A549 (cell line): ENCODE data around the gene ZNG1B. TPM values are rescaled to one million over a fixed set of nuclear protein-coding genes. Genes with fewer than 3 reads are reported as not detected.
A peak's percentile ranks its signal among the peaks of the same experiment; 100 is the strongest.
"Not testable (repeated sequence)": the region's sequence is repeated elsewhere in the genome, so short reads cannot be mapped to it uniquely, and the experiment has no call there.

Source experiments
- ATAC-seq, 2 experiments: fragments of 200-7000 bp in 1 of 2; fragments of >200 bp in 1 of 2; cut with Nextera tagmentation in 1 of 2; cut with Tn5 transposase in 1 of 2; 3 replicates each; pipeline versions ENCODE4 v1.8.0 to v1.9.1; 2018 to 2020; ENCODE audit warnings: mild to moderate bottlenecking in 1 of 2, moderate library complexity in 1 of 2
- CTCF ChIA-PET: fragments of 300-600 bp; sonication (Branson Sonifier 250); formaldehyde crosslinking; extraction: SDS; loops from one replicate; lab custom pipeline; 2021; ENCODE audit warnings: antibody characterized with exemption, inconsistent platforms; lab: Yijun Ruan, JAX
- POLR2A ChIA-PET: fragments of 350-600 bp; formaldehyde crosslinking; extraction: SDS; loops from one replicate; lab custom pipeline; 2021; ENCODE audit warnings: antibody characterized with exemption, inconsistent platforms; lab: Yijun Ruan, JAX
- DNase-seq, 2 experiments: peaks; one replicate each; pipeline versions ENCODE4 v3.0.0 to v3.0.0-alpha.2; 2011 to 2016; ENCODE audit warnings: low read depth in 1 of 2, low spot score in 1 of 2
- FAIRE-seq: peaks from 2 replicates; lab custom pipeline; 2011; peaks lifted over from hg19 to GRCh38; lab: Jason Lieb, UNC
- H3K27ac ChIP-seq, 2 experiments: fragments of >200 bp; sonication (Bioruptor Twin); formaldehyde crosslinking; 3 replicates each; pipeline ENCODE4 v1.5.1; 2016 to 2017
- H3K4me1 ChIP-seq: fragments of >200 bp; sonication (Bioruptor Twin); formaldehyde crosslinking; 3 replicates; pipeline ENCODE4 v1.6.1; 2016
- H3K4me2 ChIP-seq: fragments of >200 bp; sonication (Bioruptor Twin); formaldehyde crosslinking; 3 replicates; pipeline ENCODE4 v1.6.1; 2016
- H3K4me3 ChIP-seq: fragments of >200 bp; sonication (Bioruptor Twin); formaldehyde crosslinking; 3 replicates; pipeline ENCODE4 v1.5.1; 2016
- H3K9me3 ChIP-seq: fragments of >200 bp; sonication (Bioruptor Twin); formaldehyde crosslinking; 3 replicates; pipeline ENCODE4 v1.6.1; 2016
- BHLHE40 ChIP-seq: IDR thresholded peaks from 2 replicates; pipeline ENCODE4 v1.6.1; 2012; ENCODE audit warnings: low read depth, low read length, inconsistent platforms
- CBX2 ChIP-seq: fragments of 200-600 bp; sonication (generic); IDR thresholded peaks from 2 replicates; pipeline ENCODE4 v1.6.1; 2016; ENCODE audit warnings: low read depth, mild to moderate bottlenecking, borderline replicate concordance
- CHD2 ChIP-seq: fragments of 150-350 bp; IDR thresholded peaks from 2 replicates; pipeline ENCODE4 v1.6.1; 2014; ENCODE audit warnings: low read length; ENCODE audit not compliant: partially characterized antibody
- CTCF ChIP-seq: fragments of >200 bp; sonication (Bioruptor Twin); formaldehyde crosslinking; IDR thresholded peaks from 3 replicates; pipeline ENCODE4 v1.5.1; 2016
- FOXS1 ChIP-seq: fragments of 250-450 bp; sonication (Bioruptor Pico); IDR thresholded peaks from 2 replicates; pipeline ENCODE4 v1.5.0; 2020; ENCODE audit warnings: mild to moderate bottlenecking, moderate library complexity
- HDAC2 ChIP-seq: fragments of 200-600 bp; sonication (generic); IDR thresholded peaks from 2 replicates; pipeline ENCODE4 v1.6.1; 2016
- HES2 ChIP-seq: fragments of >200 bp; sonication (Bioruptor Twin); formaldehyde crosslinking; IDR thresholded peaks from 2 replicates; pipeline ENCODE4 v1.6.1; 2016
- HOXA7 ChIP-seq: fragments of 250-450 bp; sonication (Bioruptor Pico); IDR thresholded peaks from 2 replicates; pipeline ENCODE4 v1.5.0; 2020; ENCODE audit warnings: mild to moderate bottlenecking, moderate library complexity
- JUNB ChIP-seq: fragments of >200 bp; sonication (Bioruptor Twin); formaldehyde crosslinking; IDR thresholded peaks from 2 replicates; pipeline ENCODE4 v1.6.1; 2016
- KDM1A ChIP-seq: fragments of 200-600 bp; sonication (generic); IDR thresholded peaks from 2 replicates; pipeline ENCODE4 v1.6.1; 2016; ENCODE audit warnings: low read depth, mild to moderate bottlenecking
- MAFK ChIP-seq: fragments of 450-650 bp; IDR thresholded peaks from 2 replicates; pipeline ENCODE4 v1.6.1; 2014; ENCODE audit not compliant: partially characterized antibody
- NPAS2 ChIP-seq: fragments of 250-450 bp; sonication (Bioruptor Pico); IDR thresholded peaks from 2 replicates; pipeline ENCODE4 v1.8.0; 2022; ENCODE audit warnings: mild to moderate bottlenecking, moderate library complexity, borderline replicate concordance
- PHF8 ChIP-seq: fragments of 200-600 bp; sonication (generic); IDR thresholded peaks from 2 replicates; pipeline ENCODE4 v1.6.1; 2016; ENCODE audit warnings: low read depth, mild to moderate bottlenecking, antibody characterized with exemption, moderate library complexity, borderline replicate concordance
- POLR2AphosphoS2 ChIP-seq: conservative IDR thresholded peaks from 2 replicates; pipeline ENCODE4 v1.6.1; 2012; ENCODE audit warnings: low read length, improper control_type of control experiment, inconsistent platforms
- RAD21 ChIP-seq, 2 experiments: fragments of >200 bp in 1 of 2; sonication (Bioruptor Twin) in 1 of 2; formaldehyde crosslinking in 1 of 2; IDR thresholded peaks in 1 of 2; conservative IDR thresholded peaks in 1 of 2; 2 replicates in 1 of 2; 3 replicates in 1 of 2; pipeline ENCODE4 v1.6.1; 2012 to 2018; ENCODE audit warnings: inconsistent platforms in 1 of 2
- RCOR1 ChIP-seq: fragments of 150-350 bp; IDR thresholded peaks from 2 replicates; pipeline ENCODE4 v1.6.1; 2014; ENCODE audit warnings: antibody characterized with exemption, low read length, low read depth
- REST ChIP-seq: fragments of 200-600 bp; sonication (generic); IDR thresholded peaks from 2 replicates; pipeline ENCODE4 v1.6.1; 2016; ENCODE audit warnings: antibody characterized with exemption, mild to moderate bottlenecking, moderate library complexity
- SMC3 ChIP-seq: fragments of >200 bp; sonication (Bioruptor Twin); formaldehyde crosslinking; IDR thresholded peaks from 3 replicates; pipeline ENCODE4 v1.6.1; 2018; ENCODE audit warnings: inconsistent platforms
- SREBF2 ChIP-seq: fragments of 450-650 bp; IDR thresholded peaks from 2 replicates; pipeline ENCODE4 v1.6.1; 2014; ENCODE audit warnings: mild to moderate bottlenecking, moderate library complexity
- ZC3H11A ChIP-seq: fragments of 450-650 bp; IDR thresholded peaks from 2 replicates; pipeline ENCODE4 v1.6.1; 2014; ENCODE audit warnings: antibody characterized with exemption, mild to moderate bottlenecking
- ZNF302 ChIP-seq: fragments of 250-450 bp; sonication (Bioruptor Pico); IDR thresholded peaks from 2 replicates; pipeline ENCODE4 v1.9.0; 2021; ENCODE audit warnings: inconsistent platforms, mild to moderate bottlenecking, moderate library complexity
- WGBS: methylation state at CpG from one replicate; pipeline ENCODE4 v1.1.6; 2017; ENCODE audit errors: missing lambda C conversion rate; 5-methylcytosine and 5-hydroxymethylcytosine counted together
- polyA minus RNA-seq: library from RNA; depleted of rRNA, polyadenylated mRNA; stranded (reverse); fragments of >200 nt; gene quantifications from 2 replicates; pipeline ENCODE4 v1.2.3, GENCODE V29; 2011; rRNA and poly(A)+ RNA removed
- polyA plus RNA-seq, 4 experiments: library from polyadenylated mRNA; depleted of rRNA in 3 of 4; stranded (reverse); fragments of >200 nt; fragmentation: RNase III in 1 of 4; extraction: RNeasy Plus Mini Kit Qiagen cat#74134 plus additional on column Dnase treatment in 1 of 4; gene quantifications; 2 replicates in 3 of 4; 3 replicates in 1 of 4; pipeline ENCODE4 v1.2.3, GENCODE V29; 2011 to 2017

ZNG1B gene
- polyA plus RNA-seq (2011; rRNA removed) = 35.7 and 64.6 TPM in 2 replicates
- polyA plus RNA-seq (2012; cell fraction: cytosol; rRNA removed) = 10.0 and 13.7 TPM in 2 replicates
- polyA plus RNA-seq (2012; cell fraction: nucleus; rRNA removed) = 9.0 and 15.1 TPM in 2 replicates
- polyA plus RNA-seq (2017; fragmentation: RNase III; extraction: RNeasy Plus Mini Kit Qiagen cat#74134 plus additional on column Dnase treatment) = 48.3 to 54.0 TPM (median 49.7 TPM) in 3 replicates
- polyA minus RNA-seq = 36.5 and 37.7 TPM in 2 replicates

- CTCF ChIA-PET, FAIRE-seq, H3K9me3 ChIP-seq, POLR2A ChIA-PET, H3K4me1 ChIP-seq, ATAC-seq: not testable (repeated sequence)
- 2% methylated on average over 23 of the region's 56 CpGs for WGBS
- peak within 1 kb of the TSS; percentile 53 to 80; a peak in 5 of 6 replicates for H3K27ac ChIP-seq
- peak within 1 kb of the TSS; percentile 73 for H3K4me2 ChIP-seq
- peak in 1 of 2 experiments; percentile 1 for DNase-seq
- peak; percentile 42; the same call in 1 of the 2 replicates for TF ChIP-seq PHF8
- peak within 1 kb of the TSS; percentile 57 for H3K4me3 ChIP-seq
Observed at GRCh38 chr2:113437508-113438465, at the start of gene ZNG1B. Gene ZNG1B, plus strand, starts transcription at chr2:113437691. Its CDS starts 178 bp downstream, at chr2:113437869.

GRCh38 chr2:113390124-113390849, 47.2 kb upstream of the ZNG1B start:
- CTCF ChIA-PET = interaction anchor here (0.7 to 3.9 kb wide), 51 partner anchors 10 to 339 kb away, joined by 3 to 76 read pairs (median 5); partner anchors contain the start of genes IL36RN and PSD4
- H3K9me3 ChIP-seq = no peaks in the 10 kb centered on the region
- peak; percentile 14 to 85 for DNase-seq
- no peak overlapping the region for H3K4me3 ChIP-seq
- FAIRE-seq = no peak
- ATAC-seq = peak; percentile 77 to 89
- peaks cover 6% of the 10 kb centered on the region; the same call in 2 of the 3 replicates for H3K4me1 ChIP-seq
- POLR2A ChIA-PET = no interaction called here
- TF ChIP-seq MAFK = peak; percentile 13
- peak; percentile 74 to 82 for TF ChIP-seq RAD21 (conservative IDR thresholded peaks at IDR 0.05 in 1 of 2, IDR thresholded peaks at IDR 0.05 in 1 of 2)
- TF ChIP-seq CTCF = peak; percentile 95
- peak; percentile 75 for TF ChIP-seq SMC3
- no peak for TF ChIP-seq JUNB
- peak overlapping the region; percentile 12 to 59; a peak in 4 of 6 replicates for H3K27ac ChIP-seq
- WGBS = 16% methylated on average over 11 of the region's 11 CpGs
- peak overlapping the region; percentile 52 for H3K4me2 ChIP-seq

GRCh38 chr2:113391073-113391472, 46.4 kb upstream of the ZNG1B start:
- no peak for FAIRE-seq
- 93% methylated on average over 6 of the region's 6 CpGs for WGBS
- no peak for DNase-seq
- ATAC-seq = no peak
- CTCF ChIA-PET = interaction anchor here (0.7 to 3.9 kb wide), 45 partner anchors 9 to 340 kb away, joined by 3 to 76 read pairs (median 6); partner anchors contain the start of genes IL36RN and PSD4
- POLR2A ChIA-PET = no interaction called here
- H3K4me3 ChIP-seq = no peak overlapping the region
- no peak overlapping the region for H3K4me2 ChIP-seq
- H3K9me3 ChIP-seq = no peaks in the 10 kb centered on the region
- H3K4me1 ChIP-seq = peaks cover 6% of the 10 kb centered on the region; the same call in 2 of the 3 replicates
- no peak overlapping the region for H3K27ac ChIP-seq
- TF ChIP-seq REST = no peak
- TF ChIP-seq SREBF2 = no peak
- no peak for TF ChIP-seq HOXA7 (CRISPR knock-in tag)
- no peak for TF ChIP-seq CTCF
- no peak for TF ChIP-seq BHLHE40
- TF ChIP-seq CBX2 = no peak
- no peak for TF ChIP-seq ZC3H11A
- TF ChIP-seq ZNF302 (CRISPR knock-in tag) = no peak
- no peak for TF ChIP-seq HDAC2
- no peak for TF ChIP-seq FOXS1 (CRISPR knock-in tag)
- no peak for TF ChIP-seq KDM1A
- TF ChIP-seq RCOR1 = no peak
- TF ChIP-seq HES2 = no peak
- TF ChIP-seq POLR2AphosphoS2 = no peak
- TF ChIP-seq NPAS2 (CRISPR knock-in tag) = no peak
- TF ChIP-seq CHD2 = no peak
